NCI-H2196 (cell line): ENCODE results near the gene PDE2A.

Source experiments
- DNase-seq: peaks from one replicate; lab custom pipeline; 2025; ENCODE audit not compliant: unreplicated experiment; lab: John Stamatoyannopoulos, UW

Gene PDE2A

GRCh38 chr11:72661486-72661885 is 12.7 kb downstream of the PDE2A start:
- no peak for DNase-seq

GRCh38 chr11:72658989-72659640 is 15.1 kb downstream of the PDE2A start:
- DNase-seq = no peak

- DNase-seq = no peak
These were observed 16.7 kb downstream of the PDE2A start for GRCh38 chr11:72657411-72658100.

- DNase-seq = no peak
These were observed 18.2 kb downstream of the PDE2A start for GRCh38 chr11:72655896-72656464.

GRCh38 chr11:72655014-72655413 is 19.2 kb downstream of the PDE2A start:
- no peak for DNase-seq

- no peak for DNase-seq
These were observed 20.6 kb downstream of the PDE2A start for GRCh38 chr11:72653649-72654048.

- DNase-seq = peak; percentile 13
These were observed 21.2 kb downstream of the PDE2A start for GRCh38 chr11:72652873-72653630.

GRCh38 chr11:72652133-72652532 is 22.1 kb downstream of the PDE2A start:
- no peak for DNase-seq

GRCh38 chr11:72649215-72649976 is 24.8 kb downstream of the PDE2A start:
- DNase-seq = no peak

GRCh38 chr11:72648384-72649136 is 25.7 kb downstream of the PDE2A start:
- DNase-seq = no peak

GRCh38 chr11:72647882-72648281 is 26.3 kb downstream of the PDE2A start:
- DNase-seq = no peak

GRCh38 chr11:72646472-72646871 is 27.8 kb downstream of the PDE2A start:
- DNase-seq = no peak

- no peak for DNase-seq
These were observed 28.2 kb downstream of the PDE2A start for GRCh38 chr11:72646024-72646423.

- DNase-seq = peak; percentile 40
These were observed 30.7 kb downstream of the PDE2A start for GRCh38 chr11:72643547-72643946.

- peak; percentile 69 for DNase-seq
These were observed 31.2 kb downstream of the PDE2A start for GRCh38 chr11:72642884-72643522.

GRCh38 chr11:72642043-72642883 is 32.0 kb downstream of the PDE2A start:
- peak; percentile 13 for DNase-seq

GRCh38 chr11:72641522-72642042 is 32.6 kb downstream of the PDE2A start:
- DNase-seq = no peak

- DNase-seq = no peak
These were observed 34.5 kb downstream of the PDE2A start for GRCh38 chr11:72639502-72640375.
